K562 (cell line): ENCODE data around the gene PEX13. TPM values are rescaled to one million over a fixed set of nuclear protein-coding genes. Genes with fewer than 3 reads are reported as not detected.
A peak's percentile ranks its signal among the peaks of the same experiment; 100 is the strongest.

Source experiments
- ATAC-seq: fragments of 200-7000 bp; cut with Tn5 transposase; 3 replicates; pipeline ENCODE4 v1.9.1; 2020; ENCODE audit warnings: moderate library complexity
- BruUV-seq: library from RNA; stranded (reverse); fragments of 400-500 nt; replicated peaks from 2 replicates; lab custom pipeline; 2021; lab: Mats Ljungman, UMichigan
- CTCF ChIA-PET: fragments of 300-600 bp; formaldehyde crosslinking; extraction: SDS; loops from one replicate; lab custom pipeline; 2021; ENCODE audit warnings: low intra/inter-chr PET ratio; lab: Yijun Ruan, JAX
- POLR2A ChIA-PET: fragments of 300-600, 350-650 bp; sonication (Branson Sonifier 250); formaldehyde crosslinking; extraction: SDS; loops from one replicate; lab custom pipeline; 2021; ENCODE audit warnings: antibody characterized with exemption, inconsistent platforms; lab: Yijun Ruan, JAX
- DNase-seq, 4 experiments: peaks; one replicate each; pipeline versions ENCODE4 v3.0.0 to v3.0.0-alpha.2; 2011 to 2018; ENCODE audit warnings: low spot score in 3 of 4, mixed read lengths in 3 of 4; ENCODE audit errors: extremely low read depth in 1 of 4
- FAIRE-seq: peaks from 2 replicates; lab custom pipeline; 2011; peaks lifted over from hg19 to GRCh38; lab: Jason Lieb, UNC
- H2AFZ ChIP-seq: 2 replicates; pipeline ENCODE4 v1.6.0; 2011; ENCODE audit warnings: low read depth, low read length, control low read depth, inconsistent platforms
- H3K27ac ChIP-seq: fragments of 200-600 bp; 3 replicates; pipeline ENCODE4 v1.8.0; 2011; ENCODE audit warnings: low read depth, mild to moderate bottlenecking, control low read depth, inconsistent platforms, low read length, moderate library complexity, mixed read lengths; ENCODE audit errors: extremely low read depth
- H3K27me3 ChIP-seq, 2 experiments: fragments of 300-600 bp in 1 of 2; 2 replicates in 1 of 2; 3 replicates in 1 of 2; pipeline versions ENCODE4 v1.6.0 to v1.8.0; 2011; ENCODE audit warnings: inconsistent platforms in 2 of 2, low read length in 2 of 2, mild to moderate bottlenecking in 1 of 2, mixed read lengths in 1 of 2, moderate library complexity in 1 of 2; ENCODE audit not compliant: control insufficient read depth in 2 of 2, insufficient read depth in 2 of 2
- H3K36me3 ChIP-seq: fragments of 300-600 bp; 3 replicates; pipeline ENCODE4 v1.8.0; 2011; ENCODE audit warnings: mild to moderate bottlenecking, low read length, inconsistent platforms; ENCODE audit not compliant: control insufficient read depth, insufficient read depth
- H3K4me1 ChIP-seq, 2 experiments: fragments of 200-600 bp in 1 of 2; replicated peaks in 1 of 2; 2 replicates in 1 of 2; 3 replicates in 1 of 2; pipeline versions ENCODE4 v1.5.1 to v1.8.0; 2011; ENCODE audit warnings: inconsistent platforms in 2 of 2, low read length in 2 of 2, mild to moderate bottlenecking in 1 of 2, mixed read lengths in 1 of 2, moderate library complexity in 1 of 2; ENCODE audit not compliant: control insufficient read depth in 2 of 2, insufficient read depth in 2 of 2
- H3K4me2 ChIP-seq: 2 replicates; pipeline ENCODE4 v1.6.1; 2011; ENCODE audit warnings: low read length, control low read depth, inconsistent platforms, mixed read lengths; ENCODE audit not compliant: insufficient read depth
- H3K4me3 ChIP-seq: fragments of 200-600 bp; sonication (generic), shearing (Covaris generic); 2 replicates; pipeline ENCODE4 v1.5.1; 2016; ENCODE audit warnings: control low read depth, inconsistent platforms
- H3K79me2 ChIP-seq: fragments of 200-600 bp; 3 replicates; pipeline ENCODE4 v1.8.0; 2011; ENCODE audit warnings: low read length, inconsistent platforms; ENCODE audit not compliant: control insufficient read depth, insufficient read depth
- H3K9ac ChIP-seq, 2 experiments: 2 replicates each; pipeline versions ENCODE4 v1.6.0 to v1.6.1; 2011; ENCODE audit warnings: low read depth in 2 of 2, low read length in 2 of 2, control low read depth in 1 of 2, inconsistent platforms in 1 of 2, mild to moderate bottlenecking in 1 of 2, mixed read lengths in 1 of 2; ENCODE audit not compliant: insufficient read depth in 1 of 2
- H3K9me1 ChIP-seq: one replicate; pipeline ENCODE4 v1.6.0; 2011; ENCODE audit warnings: inconsistent platforms, mild to moderate bottlenecking, low read length, moderate library complexity; ENCODE audit not compliant: control insufficient read depth, insufficient read depth
- H3K9me3 ChIP-seq: replicated peaks from 2 replicates; pipeline ENCODE4 v1.5.1; 2011; ENCODE audit warnings: low read depth, low read length, inconsistent platforms; ENCODE audit not compliant: control insufficient read depth, insufficient read depth
- H4K20me1 ChIP-seq: replicated peaks from 2 replicates; pipeline ENCODE4 v1.6.1; 2011; ENCODE audit warnings: low read length, inconsistent platforms, mixed read lengths; ENCODE audit not compliant: control insufficient read depth, insufficient read depth
- KHSRP ChIP-seq: fragments of 450-650 bp; IDR thresholded peaks from 2 replicates; pipeline ENCODE4 v1.6.1; 2017
- MEF2D ChIP-seq: conservative IDR thresholded peaks from 2 replicates; pipeline ENCODE4 v1.6.1; 2016; ENCODE audit warnings: low read depth, missing genetic modification characterization, missing compliant biosample characterization
- TFAM ChIP-seq: fragments of 250-450 bp; sonication (Bioruptor Pico); conservative IDR thresholded peaks from 2 replicates; pipeline ENCODE4 v1.5.0; 2021; ENCODE audit warnings: mild to moderate bottlenecking, moderate library complexity
- USF1 ChIP-seq: sonication (generic); formaldehyde crosslinking; IDR thresholded peaks from 2 replicates; pipeline ENCODE4 v1.9.0; 2022; ENCODE audit warnings: mild to moderate bottlenecking, missing genetic modification reagents
- ZBTB2 ChIP-seq: fragments of 450-650 bp; IDR thresholded peaks from 2 replicates; pipeline ENCODE4 v1.6.1; 2016; ENCODE audit warnings: antibody characterized with exemption
- ZNF239 ChIP-seq: fragments of 250-450 bp; sonication (Bioruptor Pico); IDR thresholded peaks from 2 replicates; pipeline ENCODE4 v1.4.0; 2020; ENCODE audit warnings: mild to moderate bottlenecking
- ZNF280B ChIP-seq: fragments of 250-450 bp; sonication (Bioruptor Pico); IDR thresholded peaks from 2 replicates; pipeline ENCODE4 v1.5.1; 2021; ENCODE audit warnings: mild to moderate bottlenecking
- ZNF592 ChIP-seq: fragments of 450-650 bp; IDR thresholded peaks from 2 replicates; pipeline ENCODE4 v1.6.1; 2017; ENCODE audit warnings: antibody characterized with exemption, mild to moderate bottlenecking
- WGBS: fragments of 100-300 bp; shearing (Covaris generic); methylation state at CpG from one replicate; pipeline ENCODE4 v1.1.6; 2016; ENCODE audit warnings: low coverage, mixed read lengths; ENCODE audit not compliant: insufficient coverage; ENCODE audit errors: missing lambda C conversion rate; 5-methylcytosine and 5-hydroxymethylcytosine counted together
- in situ Hi-C: fragments of 300-500 bp; cut with MboI; formaldehyde crosslinking; loops from 4 replicates; pipeline ENCODE4 v1.15.0; 2018; ENCODE audit warnings: inconsistent platforms, mixed read lengths
- intact Hi-C: fragments of 100-400 bp; cut with micrococcal nuclease; formaldehyde crosslinking; loops from 2 replicates; pipeline ENCODE4 v1.14.2; 2022
- polyA plus RNA-seq, 8 experiments: library from polyadenylated mRNA; depleted of rRNA in 4 of 8; stranded (reverse) in 5 of 8; unstranded in 3 of 8; fragments of >200 nt; fragmentation: Nextera tagmentation in 2 of 8; fragmentation: Illumina TruSeq in 1 of 8; extraction: Ambion mirVana in 2 of 8; extraction: Trizol in 1 of 8; gene quantifications; 2 replicates each; pipeline versions ENCODE4 v1.2.1 to v1.2.3, GENCODE V29; 2011 to 2014; ENCODE audit warnings: inconsistent platforms in 1 of 8, missing spikeins in 1 of 8
- total RNA-seq, 7 experiments: library from RNA; depleted of rRNA in 6 of 7; stranded (reverse); fragments of >200 nt in 6 of 7; fragmentation: Illumina TruSeq in 2 of 7; extraction: Trizol in 2 of 7; gene quantifications; 2 replicates each; pipeline versions ENCODE4 v1.2.1 to v1.2.3, GENCODE V29; 2011 to 2021; ENCODE audit warnings: low replicate concordance in 1 of 7
- TF ChIP-seq, protein P1 (sequence below), 2 experiments: fragments of 450-650 bp in 1 of 2; sonication (generic) in 1 of 2; formaldehyde crosslinking in 1 of 2; IDR thresholded peaks in 1 of 2; conservative IDR thresholded peaks in 1 of 2; 2 replicates each; pipeline versions ENCODE4 v1.6.1 to v1.8.1; 2016 to 2023; ENCODE audit warnings: mild to moderate bottlenecking in 2 of 2, moderate library complexity in 2 of 2, inconsistent platforms in 1 of 2, missing genetic modification reagents in 1 of 2

PEX13 gene
- total and polyA plus RNA-seq, 9 of the 15 experiments (the other 6 are each of a cell fraction or from before 2014, with no cell fraction given), result 4.0 to 30.4 (median 18.8) TPM

- H3K4me3 ChIP-seq, result no peak overlapping the region
- no peak overlapping the region for H3K9ac ChIP-seq
- DNase-seq (no peak), FAIRE-seq (peak; percentile 49), ATAC-seq (no peak)
- peaks cover 40% of the 10 kb centered on the region for H3K36me3 ChIP-seq
- peaks cover 4% of the 10 kb centered on the region; the same call in 1 of the 3 replicates for H3K79me2 ChIP-seq
- no peak overlapping the region for H2AFZ ChIP-seq
- BruUV-seq, result no TSS peak
- no peaks in the 10 kb centered on the region for H4K20me1 ChIP-seq
- ChIA-PET POLR2A (interaction anchor here (0.6 kb wide), 1 partner anchor 34 kb away, joined by 3 read pairs; no protein-coding TSS in a partner anchor), CTCF (no interaction called here)
- no peaks in the 10 kb centered on the region for H3K9me1 ChIP-seq
- no peaks in the 10 kb centered on the region for H3K4me1 ChIP-seq
- no peak overlapping the region for H3K4me2 ChIP-seq
- in situ Hi-C loops (no loop called here), intact Hi-C loops (no loop called here)
- H3K27ac ChIP-seq, result no peak overlapping the region
- H3K27me3 ChIP-seq, result no peaks in the 10 kb centered on the region
- peaks cover 2% of the 10 kb centered on the region; the same call in 1 of the 2 replicates for H3K9me3 ChIP-seq
- WGBS, result 89% methylated on average over 4 of the region's 4 CpGs
- TF ChIP-seq ZBTB2 (no peak), USF1 (CRISPR knock-in tag) (no peak), ZNF592 (no peak), KHSRP (no peak), ZNF280B (CRISPR knock-in tag) (no peak), ZNF239 (CRISPR knock-in tag) (no peak), MEF2D (no peak), TFAM (no peak)
- TF ChIP-seq, protein P1, sequence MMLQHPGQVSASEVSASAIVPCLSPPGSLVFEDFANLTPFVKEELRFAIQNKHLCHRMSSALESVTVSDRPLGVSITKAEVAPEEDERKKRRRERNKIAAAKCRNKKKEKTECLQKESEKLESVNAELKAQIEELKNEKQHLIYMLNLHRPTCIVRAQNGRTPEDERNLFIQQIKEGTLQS (IDR thresholded peaks at IDR 0.05), result no peak
- TF ChIP-seq, protein P1 (CRISPR knock-in tag; conservative IDR thresholded peaks at IDR 0.05), result no peak
These were observed 27.1 kb downstream of the PEX13 start for GRCh38 chr2:61044636-61045035.
